ENCODE measurements around the gene DPEP2.

DNA sequence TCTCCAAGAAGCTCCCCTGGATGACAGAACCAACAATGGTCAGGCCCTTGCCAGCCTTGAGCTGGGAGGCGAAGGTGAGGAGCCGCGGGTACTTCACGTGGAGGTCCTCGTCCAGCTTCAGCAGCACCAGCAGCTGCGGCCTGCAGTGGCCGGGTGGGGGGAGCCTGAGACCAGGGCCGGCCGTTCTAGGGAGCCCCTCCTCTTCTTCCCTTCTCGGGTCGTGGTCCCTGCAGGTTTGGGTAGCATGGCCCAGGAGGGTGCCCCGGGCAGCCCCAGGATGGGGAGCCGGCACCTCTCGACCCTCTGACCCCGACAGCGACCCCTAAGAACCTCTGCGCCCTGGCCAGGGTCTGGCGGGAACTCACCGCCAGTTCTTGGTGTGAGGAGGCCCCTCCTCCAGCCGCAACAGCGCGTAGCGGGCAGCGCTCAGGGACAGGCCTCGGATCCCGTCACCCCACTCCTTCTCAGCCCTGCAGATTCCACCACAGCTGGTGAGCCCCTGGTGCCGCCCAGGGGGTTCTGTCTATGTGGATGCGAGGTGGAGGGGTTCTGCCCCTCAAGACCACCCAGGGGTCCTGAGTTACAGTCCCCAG, 52.2 kb downstream of the DPEP2 start:
- TF ChIP-seq, protein P1, sequence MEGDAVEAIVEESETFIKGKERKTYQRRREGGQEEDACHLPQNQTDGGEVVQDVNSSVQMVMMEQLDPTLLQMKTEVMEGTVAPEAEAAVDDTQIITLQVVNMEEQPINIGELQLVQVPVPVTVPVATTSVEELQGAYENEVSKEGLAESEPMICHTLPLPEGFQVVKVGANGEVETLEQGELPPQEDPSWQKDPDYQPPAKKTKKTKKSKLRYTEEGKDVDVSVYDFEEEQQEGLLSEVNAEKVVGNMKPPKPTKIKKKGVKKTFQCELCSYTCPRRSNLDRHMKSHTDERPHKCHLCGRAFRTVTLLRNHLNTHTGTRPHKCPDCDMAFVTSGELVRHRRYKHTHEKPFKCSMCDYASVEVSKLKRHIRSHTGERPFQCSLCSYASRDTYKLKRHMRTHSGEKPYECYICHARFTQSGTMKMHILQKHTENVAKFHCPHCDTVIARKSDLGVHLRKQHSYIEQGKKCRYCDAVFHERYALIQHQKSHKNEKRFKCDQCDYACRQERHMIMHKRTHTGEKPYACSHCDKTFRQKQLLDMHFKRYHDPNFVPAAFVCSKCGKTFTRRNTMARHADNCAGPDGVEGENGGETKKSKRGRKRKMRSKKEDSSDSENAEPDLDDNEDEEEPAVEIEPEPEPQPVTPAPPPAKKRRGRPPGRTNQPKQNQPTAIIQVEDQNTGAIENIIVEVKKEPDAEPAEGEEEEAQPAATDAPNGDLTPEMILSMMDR (IDR thresholded peaks at IDR 0.05; ENCODE audit: low read length) = no peak
- TF ChIP-seq EZH2 (IDR thresholded peaks at IDR 0.05; ENCODE audit: borderline replicate concordance, low read length) = no peak
